Suprapubic skin (tissue), 4 donors: ENCODE data around the gene PEX3.

ENCODE experiments used
- EP300 ChIP-seq: sonication (generic); formaldehyde crosslinking; IDR thresholded peaks from one replicate; pipeline ENCODE4 v1.6.1; 2017; ENCODE audit warnings: antibody characterized with exemption
- POLR2A ChIP-seq, 2 donors: fragments of 450-650 bp; IDR thresholded peaks; one replicate each; pipeline ENCODE4 v1.6.1; 2017; ENCODE audit warnings: antibody characterized with exemption in 2 of 2, mild to moderate bottlenecking in 2 of 2, moderate library complexity in 2 of 2
- POLR2AphosphoS5 ChIP-seq, 3 donors: sonication (generic); formaldehyde crosslinking; IDR thresholded peaks; one replicate each; pipeline ENCODE4 v1.6.1; 2017; ENCODE audit warnings: antibody characterized with exemption in 3 of 3
- TF ChIP-seq, protein P1 (sequence below), 2 donors: fragments of 200-600 bp in 1 of 2; fragments of 450-650 bp in 1 of 2; sonication (generic) in 1 of 2; IDR thresholded peaks; one replicate each; pipeline ENCODE4 v1.5.1; 2016 to 2019; ENCODE audit warnings: antibody characterized with exemption in 2 of 2, mild to moderate bottlenecking in 1 of 2, moderate library complexity in 1 of 2

DNA sequence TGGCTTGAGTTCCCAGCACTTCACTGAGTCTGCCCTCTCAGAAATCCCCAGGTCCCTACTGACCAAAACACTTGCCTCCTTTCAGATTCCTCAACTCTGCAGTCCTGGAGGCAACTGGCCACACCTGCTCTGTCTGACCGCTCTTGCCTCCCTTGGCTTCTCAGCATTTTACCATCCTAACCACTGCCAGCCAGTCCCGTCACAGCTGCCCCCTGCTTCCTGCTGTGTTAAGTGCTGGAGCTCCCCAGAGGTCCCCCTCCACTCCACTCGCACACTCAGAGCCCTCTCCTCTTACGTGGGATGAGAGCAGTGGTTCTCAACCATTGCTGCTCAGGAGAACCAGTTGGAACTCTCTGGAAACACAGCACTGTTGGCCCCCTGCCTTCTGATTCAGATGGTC lies 20.6 kb upstream of the PEX3 start:
- TF ChIP-seq POLR2A (IDR thresholded peaks at IDR 0.05) (no peak), EP300 (no peak), POLR2AphosphoS5 (IDR thresholded peaks at IDR 0.05) (no peak)
- TF ChIP-seq, protein P1, sequence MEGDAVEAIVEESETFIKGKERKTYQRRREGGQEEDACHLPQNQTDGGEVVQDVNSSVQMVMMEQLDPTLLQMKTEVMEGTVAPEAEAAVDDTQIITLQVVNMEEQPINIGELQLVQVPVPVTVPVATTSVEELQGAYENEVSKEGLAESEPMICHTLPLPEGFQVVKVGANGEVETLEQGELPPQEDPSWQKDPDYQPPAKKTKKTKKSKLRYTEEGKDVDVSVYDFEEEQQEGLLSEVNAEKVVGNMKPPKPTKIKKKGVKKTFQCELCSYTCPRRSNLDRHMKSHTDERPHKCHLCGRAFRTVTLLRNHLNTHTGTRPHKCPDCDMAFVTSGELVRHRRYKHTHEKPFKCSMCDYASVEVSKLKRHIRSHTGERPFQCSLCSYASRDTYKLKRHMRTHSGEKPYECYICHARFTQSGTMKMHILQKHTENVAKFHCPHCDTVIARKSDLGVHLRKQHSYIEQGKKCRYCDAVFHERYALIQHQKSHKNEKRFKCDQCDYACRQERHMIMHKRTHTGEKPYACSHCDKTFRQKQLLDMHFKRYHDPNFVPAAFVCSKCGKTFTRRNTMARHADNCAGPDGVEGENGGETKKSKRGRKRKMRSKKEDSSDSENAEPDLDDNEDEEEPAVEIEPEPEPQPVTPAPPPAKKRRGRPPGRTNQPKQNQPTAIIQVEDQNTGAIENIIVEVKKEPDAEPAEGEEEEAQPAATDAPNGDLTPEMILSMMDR (IDR thresholded peaks at IDR 0.05): no peak
